Measurements from ENCODE around the gene MATCAP1. TPM values are rescaled to one million over a fixed set of nuclear protein-coding genes. Genes with fewer than 3 reads are reported as not detected.

The MATCAP1 gene
- total RNA-seq, 1 donor from 2014 or later = 12.4 TPM

- ATAC-seq = peak; percentile 44
- intact Hi-C loops (cut with micrococcal nuclease) = no loop called here
- peak; percentile 83 for DNase-seq
Measured at GRCh38 chr16:67163164-67163998, 20.4 kb downstream of the MATCAP1 start.

- no peak for ATAC-seq
Measured at GRCh38 chr16:67162506-67163163, 21.1 kb downstream of the MATCAP1 start.

GRCh38 chr16:67161595-67162058, 22.1 kb downstream of the MATCAP1 start:
- DNase-seq (peak; percentile 80), ATAC-seq (peak; percentile 41)
- intact Hi-C loops (cut with micrococcal nuclease) = no loop called here

More at GRCh38 chr16:67162506-67163163, 21.1 kb downstream of the MATCAP1 start:
- intact Hi-C loops (cut with micrococcal nuclease) = no loop called here
- DNase-seq = no peak

GRCh38 chr16:67158637-67159600, 24.8 kb downstream of the MATCAP1 start:
- intact Hi-C loops (cut with micrococcal nuclease) = loop anchor here (5.0 kb wide), 1 partner anchor 182 kb away; no protein-coding TSS in a partner anchor
- ATAC-seq (no peak), DNase-seq (peak; percentile 66)

GRCh38 chr16:67157892-67158635, 25.7 kb downstream of the MATCAP1 start:
- ATAC-seq (no peak), DNase-seq (no peak)
- intact Hi-C loops (cut with micrococcal nuclease) = loop anchor here (5.0 kb wide), 1 partner anchor 181 kb away; no protein-coding TSS in a partner anchor

GRCh38 chr16:67157106-67157748, 26.5 kb downstream of the MATCAP1 start:
- no peak for DNase-seq
- intact Hi-C loops (cut with micrococcal nuclease) = loop anchor here (5.0 kb wide), 1 partner anchor 180 kb away; no protein-coding TSS in a partner anchor
- ATAC-seq = no peak

- DNase-seq (no peak), ATAC-seq (no peak)
- intact Hi-C loops (cut with micrococcal nuclease) = loop anchor here (5.0 kb wide), 1 partner anchor 179 kb away; no protein-coding TSS in a partner anchor
Measured at GRCh38 chr16:67156143-67156844, 27.5 kb downstream of the MATCAP1 start.

GRCh38 chr16:67155295-67156142, 28.2 kb downstream of the MATCAP1 start:
- ATAC-seq (peak; percentile 61), DNase-seq (peak; percentile 90)
- intact Hi-C loops (cut with micrococcal nuclease) = loop anchor here (5.0 kb wide), 1 partner anchor 178 kb away; no protein-coding TSS in a partner anchor

GRCh38 chr16:67154578-67155294, 29.0 kb downstream of the MATCAP1 start:
- ATAC-seq (no peak), DNase-seq (no peak)

GRCh38 chr16:67151431-67152097, 32.2 kb downstream of the MATCAP1 start:
- intact Hi-C loops (cut with micrococcal nuclease) = no loop called here
- DNase-seq (no peak), ATAC-seq (no peak)

More at GRCh38 chr16:67154578-67155294, 29.0 kb downstream of the MATCAP1 start:
- intact Hi-C loops (cut with micrococcal nuclease) = loop anchor here (5.0 kb wide), 1 partner anchor 177 kb away; no protein-coding TSS in a partner anchor

- DNase-seq (peak; percentile 89), ATAC-seq (peak; percentile 84)
- intact Hi-C loops (cut with micrococcal nuclease) = no loop called here
Measured at GRCh38 chr16:67150833-67151396, 32.8 kb downstream of the MATCAP1 start, which contains the start of gene B3GNT9. Gene B3GNT9, minus strand, starts transcription at chr16:67150998. Its CDS starts 513 bp downstream, at chr16:67150485.

- DNase-seq = peak; percentile 74
- ATAC-seq = peak; percentile 66
- intact Hi-C loops (cut with micrococcal nuclease) = no loop called here
Measured at GRCh38 chr16:67150047-67150832, 33.5 kb downstream of the MATCAP1 start.

GRCh38 chr16:67149276-67150046, 34.3 kb downstream of the MATCAP1 start:
- ATAC-seq (no peak), DNase-seq (no peak)
- intact Hi-C loops (cut with micrococcal nuclease) = no loop called here
